HG03139 (cell line): ENCODE measurements around the gene ICAM2.

ENCODE experiments used
- ATAC-seq: cut with Tn5 transposase; IDR thresholded peaks from one replicate; pipeline ENCODE4 v1.9.1; 2021; ENCODE audit not compliant: unreplicated experiment

The ICAM2 gene

GRCh38 chr17:64042700-64043485, 22.5 kb upstream of the ICAM2 start:
- ATAC-seq, result no peak

- no peak for ATAC-seq
Measured at GRCh38 chr17:64041912-64042311, 21.5 kb upstream of the ICAM2 start.

DNA sequence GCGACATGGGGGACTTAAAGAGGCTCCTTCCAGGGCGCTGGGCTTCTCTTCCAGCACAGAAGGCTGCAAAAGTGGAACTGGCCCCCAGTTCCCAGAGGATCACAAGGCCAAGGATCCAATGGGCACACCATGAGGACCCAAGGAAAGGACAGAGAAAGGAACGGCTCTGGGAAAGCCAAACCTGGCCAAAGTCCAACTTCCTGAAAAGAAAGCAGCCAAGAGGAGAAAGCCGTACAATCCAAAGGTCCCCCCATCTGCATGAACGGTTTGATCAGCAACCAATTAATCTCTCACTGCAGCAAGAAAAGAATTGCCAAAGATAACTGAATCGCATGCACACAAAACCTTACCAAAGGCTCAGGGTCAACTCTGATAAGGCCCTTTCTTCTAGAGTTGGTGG, 19.8 kb upstream of the ICAM2 start:
- ATAC-seq, result no peak

DNA sequence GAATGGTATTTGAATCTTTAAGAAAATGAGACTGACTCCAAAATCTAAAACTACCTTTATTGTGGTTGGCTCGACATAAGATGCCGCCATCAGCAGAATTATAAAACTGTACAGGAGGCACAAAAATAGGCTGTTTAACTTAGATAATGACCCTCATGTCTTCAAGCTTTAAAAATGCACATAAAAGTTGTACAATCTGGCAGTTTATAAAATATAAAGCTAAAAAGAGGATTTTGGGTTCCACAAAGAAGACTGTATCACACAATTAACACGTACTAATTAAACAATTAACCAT, 18.6 kb upstream of the ICAM2 start:
- no peak for ATAC-seq

DNA sequence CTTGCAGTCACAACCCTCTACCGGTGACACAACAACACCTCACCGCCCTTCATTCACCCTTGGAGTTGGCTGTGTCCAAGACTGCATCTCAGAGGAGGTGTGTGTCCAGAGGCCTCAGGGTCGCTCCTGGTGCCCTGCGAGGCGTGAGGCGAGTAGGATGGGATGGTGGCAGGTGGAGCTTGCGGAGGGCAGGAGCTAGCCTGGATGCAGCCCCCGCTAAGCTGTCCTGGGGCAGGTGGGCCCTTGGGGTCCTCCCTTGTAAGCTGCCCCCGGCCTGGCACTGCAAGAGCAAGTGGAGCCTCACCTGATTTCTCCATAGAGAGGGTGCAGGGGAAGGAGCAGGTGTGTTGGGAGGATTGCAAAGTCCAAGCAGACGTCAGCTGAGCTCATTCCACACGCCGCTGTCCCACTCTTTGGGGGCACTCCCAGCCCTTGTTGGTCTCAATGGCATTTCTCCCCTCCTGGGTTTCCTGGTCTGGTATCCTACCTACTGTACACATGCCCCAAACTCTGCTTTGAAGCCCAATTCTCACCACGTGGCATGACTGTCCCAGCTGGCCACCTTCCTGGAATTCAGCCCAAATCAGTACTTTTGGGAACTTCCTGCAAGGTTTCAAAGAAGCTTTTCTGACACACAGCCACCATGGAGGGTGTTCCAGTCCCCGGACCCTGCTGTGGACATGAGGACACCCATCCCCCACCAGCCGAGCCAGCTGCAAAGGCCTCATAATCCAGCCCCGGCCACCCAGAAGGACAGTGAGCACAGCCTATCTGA, 18.1 kb upstream of the ICAM2 start:
- no peak for ATAC-seq

- ATAC-seq, result no peak
Measured at GRCh38 chr17:64037802-64038201, 17.4 kb upstream of the ICAM2 start.

DNA sequence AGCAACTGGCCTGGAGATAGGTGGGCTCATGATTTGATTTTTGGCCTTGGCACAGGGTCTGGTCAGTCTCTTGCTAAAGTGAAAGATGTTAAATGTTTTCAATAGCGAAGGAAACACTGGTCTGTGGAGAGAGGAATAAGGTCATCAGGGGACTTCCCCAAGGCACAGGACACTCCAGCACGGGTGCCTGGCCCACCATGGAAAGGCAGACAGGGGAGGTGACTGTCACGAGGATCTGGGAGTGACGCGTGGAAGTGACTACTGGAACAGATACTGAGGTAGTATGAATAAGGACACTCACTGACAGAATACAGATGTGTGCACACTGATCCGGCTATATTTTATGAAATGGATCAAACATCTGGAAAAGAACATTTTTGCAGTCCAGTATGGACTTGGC, 16.7 kb upstream of the ICAM2 start:
- ATAC-seq, result no peak

- ATAC-seq, result no peak
Measured at GRCh38 chr17:64036198-64036922, 15.9 kb upstream of the ICAM2 start.

DNA sequence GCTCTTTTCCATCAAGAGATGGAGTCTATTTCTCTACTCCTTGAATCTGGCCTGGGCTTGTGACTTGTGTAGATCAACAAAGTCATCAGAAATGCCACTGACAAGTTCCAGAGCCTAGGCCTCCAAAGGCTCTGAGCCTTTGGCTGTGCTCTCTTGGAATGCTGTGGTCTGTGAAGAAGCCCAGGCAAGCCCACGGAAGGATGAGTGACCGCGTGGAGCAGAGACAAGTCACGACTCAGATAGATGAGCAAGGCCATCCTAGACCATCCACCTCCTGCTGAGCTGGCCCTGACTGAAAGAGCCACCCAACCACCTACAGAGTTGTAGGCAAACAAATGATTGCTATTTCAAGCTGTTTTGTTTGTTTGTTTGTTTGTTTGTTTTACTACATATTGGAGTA, 11.6 kb upstream of the ICAM2 start:
- no peak for ATAC-seq

DNA sequence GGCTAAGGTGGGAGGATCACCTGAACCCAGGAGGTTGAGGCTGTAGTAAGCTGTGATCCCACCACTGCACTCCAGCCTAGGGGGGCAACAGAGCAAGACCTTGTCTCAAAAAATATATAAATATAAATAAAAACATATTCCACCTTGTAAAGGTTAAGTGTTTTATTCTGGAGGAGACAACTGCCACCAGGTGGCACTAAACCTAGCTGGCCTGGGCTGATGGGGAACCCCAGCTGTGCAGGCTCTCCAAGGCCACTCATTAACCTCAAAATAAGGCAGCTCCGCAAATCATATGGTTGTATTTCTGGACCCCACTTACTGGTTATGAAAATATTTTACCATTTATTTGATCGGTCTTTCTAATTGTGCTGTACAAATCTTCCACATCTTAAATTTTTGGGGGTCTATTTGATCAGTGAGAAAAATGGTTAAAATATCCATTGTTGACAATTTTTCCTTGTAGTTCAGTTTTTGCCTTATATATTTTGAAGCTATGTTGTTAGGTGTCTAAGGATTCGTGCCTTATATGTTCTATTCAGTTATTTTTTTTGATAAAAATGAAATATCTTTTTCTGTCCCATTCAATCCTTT, 8.5 kb upstream of the ICAM2 start:
- no peak for ATAC-seq

GRCh38 chr17:64025732-64026294, 5.4 kb upstream of the ICAM2 start:
- ATAC-seq, result peak; percentile 52

DNA sequence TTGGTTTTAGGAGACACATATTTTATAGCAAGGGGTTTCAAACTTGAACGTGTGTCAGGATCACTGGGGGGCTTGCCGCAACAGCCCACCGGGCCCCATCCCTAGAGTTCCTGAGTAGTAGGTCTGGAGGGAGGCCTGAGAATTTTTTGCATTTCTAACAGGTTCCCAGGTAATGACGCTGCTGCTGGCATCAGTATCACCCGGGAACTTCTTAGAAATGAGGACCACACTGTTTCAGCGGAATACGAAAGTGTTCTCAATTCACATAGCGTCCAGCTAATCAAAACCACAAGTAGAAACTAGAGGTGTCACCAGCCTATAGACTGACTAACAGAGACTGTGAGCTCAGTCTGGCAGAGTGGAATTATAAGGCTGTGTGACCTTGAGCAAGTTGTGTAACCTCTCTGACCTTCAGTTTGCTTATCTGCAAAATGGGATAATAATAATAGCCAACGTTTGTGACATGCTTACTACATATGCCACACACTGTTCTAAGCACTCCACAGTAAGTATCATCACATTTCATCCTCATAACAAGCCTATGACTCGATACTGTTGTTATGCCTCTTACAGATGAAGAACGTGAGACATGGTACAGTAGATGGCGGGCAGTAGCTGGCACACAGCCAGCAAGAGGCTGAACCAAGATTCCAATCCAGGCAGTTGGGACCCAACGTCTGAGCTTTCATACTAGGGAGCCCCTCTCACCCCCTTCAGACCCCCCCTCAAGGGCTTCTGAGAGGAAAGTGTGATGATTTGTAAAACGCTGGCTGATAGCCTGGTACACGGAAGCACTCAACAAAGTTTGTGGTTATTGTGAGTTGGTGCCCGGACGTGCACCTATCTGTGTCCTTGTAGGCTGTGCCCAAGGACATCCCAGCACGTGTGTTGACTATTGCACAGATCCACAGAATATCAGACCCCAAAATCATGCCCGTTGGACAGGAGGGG, 4.6 kb upstream of the ICAM2 start:
- no peak for ATAC-seq

DNA sequence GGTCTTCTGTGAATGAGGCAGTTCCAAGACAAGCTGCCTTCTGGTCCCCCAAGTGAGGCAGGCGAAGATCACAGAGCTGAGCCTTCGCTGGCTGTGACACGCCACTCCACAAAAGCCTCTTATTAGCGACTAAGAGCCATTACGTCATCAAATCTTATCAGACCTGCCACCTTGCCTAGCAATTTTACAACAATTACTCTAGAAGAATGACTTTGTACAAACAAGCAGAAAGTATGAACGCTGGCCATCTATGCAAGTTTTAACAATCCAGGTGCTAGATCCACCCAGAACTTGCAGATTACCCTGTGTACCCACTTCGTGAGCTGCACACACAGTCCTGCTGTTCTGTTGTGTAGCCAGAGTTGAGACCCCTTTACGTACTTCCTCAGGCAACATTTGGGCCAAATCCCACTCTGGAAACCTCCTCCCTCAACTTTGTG, 3.8 kb upstream of the ICAM2 start:
- no peak for ATAC-seq

GRCh38 chr17:64022611-64023063, 2.2 kb upstream of the ICAM2 start:
- ATAC-seq, result no peak

GRCh38 chr17:64019551-64019961, 877 bp downstream of the ICAM2 start:
- ATAC-seq, result peak; percentile 2

GRCh38 chr17:64017381-64017980, 3.0 kb downstream of the ICAM2 start:
- ATAC-seq, result no peak

- no peak for ATAC-seq
Measured at GRCh38 chr17:64016974-64017373, 3.5 kb downstream of the ICAM2 start.

DNA sequence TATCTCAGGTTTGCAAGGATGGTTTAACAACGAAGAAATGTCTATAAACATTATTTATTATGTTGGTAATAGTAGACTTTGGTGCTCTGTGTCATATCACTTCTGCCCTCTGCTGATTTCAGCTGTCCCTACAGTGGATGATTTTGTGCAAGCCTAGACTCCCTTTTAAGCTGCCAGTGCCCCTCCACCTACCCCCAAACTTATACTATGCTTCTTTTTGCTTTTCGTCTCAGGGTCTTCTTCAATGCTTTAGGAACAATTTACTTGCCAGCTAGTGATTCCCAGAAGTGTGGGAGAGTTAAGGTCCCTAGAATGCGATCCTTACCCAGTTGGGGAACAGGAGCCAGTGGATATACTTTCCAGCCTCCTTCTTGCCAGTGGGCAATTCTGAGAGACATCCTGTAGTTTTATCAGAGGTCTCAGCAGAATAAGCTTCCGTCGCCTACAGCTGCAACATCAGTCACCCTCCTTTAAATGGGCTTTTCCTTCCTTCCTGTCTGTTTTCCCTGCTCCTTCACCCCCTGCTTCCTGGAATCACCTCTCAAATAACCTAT, 4.1 kb downstream of the ICAM2 start:
- ATAC-seq, result no peak

DNA sequence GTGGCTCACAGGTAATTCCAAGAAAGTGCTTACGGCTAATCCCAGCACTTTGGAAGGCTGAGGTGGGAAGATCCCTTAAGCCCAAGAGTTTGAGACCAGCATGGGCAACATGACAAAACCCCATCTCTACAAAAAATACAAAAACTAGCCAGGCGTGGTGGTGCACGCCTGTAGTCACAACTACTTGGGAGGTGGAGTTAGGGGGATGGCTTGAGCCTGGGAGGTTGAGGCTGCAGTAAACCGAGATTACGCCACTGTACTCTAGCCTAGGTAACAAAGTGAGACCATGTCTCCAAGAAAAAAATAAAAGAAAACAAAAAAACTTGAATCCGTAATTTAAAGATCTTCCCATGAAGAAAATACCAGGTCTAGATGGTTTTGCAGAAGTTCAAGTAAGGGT, 5.0 kb downstream of the ICAM2 start:
- no peak for ATAC-seq
